ENCODE data around the gene ARHGEF12. TPM values are rescaled to one million over a fixed set of nuclear protein-coding genes. Genes with fewer than 3 reads are reported as not detected.
A peak's percentile ranks its signal among the peaks of the same experiment; 100 is the strongest.

Gene ARHGEF12
- total RNA-seq, 2 experiments from 2014 or later, result 15.4 to 16.5 TPM

DNA sequence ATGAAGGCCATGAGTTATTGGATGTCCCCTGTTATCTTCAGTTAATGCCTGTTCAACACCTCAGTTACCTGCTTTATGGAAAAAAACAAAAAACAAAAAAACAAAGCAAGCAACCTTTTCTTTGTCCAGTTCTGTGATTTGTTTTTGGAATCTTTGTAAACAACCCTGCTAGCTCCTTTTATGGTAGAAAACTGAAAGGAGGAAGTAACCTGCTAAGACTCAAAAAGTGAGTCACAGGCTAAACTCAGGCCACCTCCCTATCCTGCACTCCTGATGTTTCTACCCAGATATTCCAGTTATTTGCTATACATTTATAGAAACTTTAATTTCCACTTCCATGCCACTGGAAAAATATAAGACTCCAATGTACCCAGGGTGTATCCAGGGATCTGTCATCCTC, 31.7 kb upstream of the ARHGEF12 start:
- Mint-ChIP-seq H3K4me3 (no peak overlapping the region), H3K36me3 (ENCODE audit: low read depth) (no peaks in the 10 kb centered on the region), H3K4me1 (ENCODE audit: low read depth) (no peaks in the 10 kb centered on the region), H3K9me3 (no peaks in the 10 kb centered on the region), H3K27me3 (ENCODE audit: low read depth) (peaks cover 11% of the 10 kb centered on the region), H3K27ac (no peak overlapping the region)
- no peak for DNase-seq
- CTCF ChIA-PET, result interaction anchor here (9.1 kb wide), 1 partner anchor 70 kb away, joined by 188 read pairs; the partner anchor contains the start of gene POU2F3
- intact Hi-C loops (cut with micrococcal nuclease), result no loop called here

DNA sequence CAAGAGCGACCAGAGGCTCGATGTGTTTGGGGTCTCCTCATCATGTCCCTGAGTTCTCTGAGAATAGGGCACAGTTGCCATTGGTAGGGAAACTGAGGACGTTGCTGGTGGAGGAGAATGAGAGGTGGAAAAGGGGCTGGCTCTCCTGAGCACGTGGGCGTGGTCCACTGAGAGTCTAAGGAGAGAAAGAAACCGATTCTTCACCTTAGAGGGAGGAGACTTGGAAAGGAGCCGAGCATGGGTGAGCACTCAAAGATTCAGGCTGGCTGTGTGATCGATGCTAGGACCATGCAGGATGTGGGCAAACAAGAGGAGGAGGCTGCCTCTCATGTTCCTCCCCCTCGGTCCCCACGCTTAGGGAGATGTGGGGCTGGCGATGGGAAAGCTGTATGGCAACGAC, 30.9 kb upstream of the ARHGEF12 start:
- Mint-ChIP-seq H3K27ac (no peak overlapping the region), H3K4me3 (no peak overlapping the region), H3K27me3 (ENCODE audit: low read depth) (peaks cover 9% of the 10 kb centered on the region), H3K36me3 (ENCODE audit: low read depth) (no peaks in the 10 kb centered on the region), H3K9me3 (no peaks in the 10 kb centered on the region), H3K4me1 (ENCODE audit: low read depth) (no peaks in the 10 kb centered on the region)
- intact Hi-C loops (cut with micrococcal nuclease), result no loop called here
- CTCF ChIA-PET, result no interaction called here
- no peak for DNase-seq

DNA sequence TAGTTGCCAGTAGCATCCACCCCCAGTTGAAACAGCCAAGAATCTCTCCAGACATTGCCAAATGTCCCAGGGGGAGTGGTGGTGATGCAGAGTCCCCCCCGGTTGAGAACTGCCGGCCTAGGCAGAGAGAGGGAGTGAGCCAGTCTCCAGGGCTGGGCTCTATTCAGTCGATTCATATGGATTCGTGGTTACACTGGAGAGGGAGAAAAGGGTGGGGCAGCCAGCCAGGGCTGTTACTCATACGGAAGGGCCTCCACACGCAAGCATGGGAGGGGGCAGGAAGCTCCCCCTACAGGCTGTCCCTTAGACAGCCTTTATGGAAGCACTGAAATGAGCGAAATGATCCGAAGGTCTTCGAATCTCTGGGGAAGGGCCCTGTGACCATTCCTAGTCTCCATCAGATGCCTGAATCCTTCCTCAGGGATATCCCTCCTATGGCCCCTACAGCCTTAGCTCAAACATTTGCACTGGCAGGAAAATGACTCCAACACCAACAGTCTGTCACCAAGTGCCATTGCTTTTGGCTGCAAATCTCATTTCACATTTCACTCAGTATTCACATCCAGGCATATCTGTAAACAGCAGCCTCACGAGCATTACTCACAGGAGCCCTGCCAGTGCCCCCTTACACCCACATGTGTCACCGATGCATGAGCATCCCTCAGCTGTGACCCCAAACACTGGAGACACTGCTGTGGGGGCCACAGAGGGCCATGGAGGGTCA, 29.5 kb upstream of the ARHGEF12 start:
- no peak overlapping the region for H3K27ac Mint-ChIP-seq
- no peak overlapping the region for H3K4me3 Mint-ChIP-seq
- H3K4me1 Mint-ChIP-seq (ENCODE audit: low read depth), result no peaks in the 10 kb centered on the region
- H3K9me3 Mint-ChIP-seq, result no peaks in the 10 kb centered on the region
- peaks cover 6% of the 10 kb centered on the region for H3K27me3 Mint-ChIP-seq (ENCODE audit: low read depth)
- H3K36me3 Mint-ChIP-seq (ENCODE audit: low read depth), result no peaks in the 10 kb centered on the region
- CTCF ChIA-PET, result no interaction called here
- intact Hi-C loops (cut with micrococcal nuclease), result no loop called here
- no peak for DNase-seq

DNA sequence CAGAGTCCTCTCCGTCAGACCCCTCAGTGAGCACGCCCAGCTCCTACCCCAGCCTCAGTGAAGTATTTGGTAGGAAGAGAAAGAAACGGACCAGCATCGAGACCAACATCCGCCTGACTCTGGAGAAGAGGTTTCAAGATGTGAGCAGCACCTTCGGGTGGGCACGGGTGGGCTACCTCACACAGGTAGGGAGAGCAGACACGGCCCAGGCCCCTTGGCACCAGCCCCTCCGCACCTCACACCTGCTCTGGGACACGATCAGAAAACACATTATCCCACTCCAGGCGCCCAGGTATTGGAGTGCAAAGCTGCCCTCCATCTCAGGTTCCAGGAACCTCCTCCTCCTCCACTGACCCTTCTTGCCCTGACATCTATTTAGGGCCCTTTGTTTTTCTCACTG, 28.7 kb upstream of the ARHGEF12 start:
- CTCF ChIA-PET, result no interaction called here
- H3K9me3 Mint-ChIP-seq, result no peaks in the 10 kb centered on the region
- H3K4me1 Mint-ChIP-seq (ENCODE audit: low read depth), result no peaks in the 10 kb centered on the region
- no peaks in the 10 kb centered on the region for H3K36me3 Mint-ChIP-seq (ENCODE audit: low read depth)
- no peak overlapping the region for H3K27ac Mint-ChIP-seq
- no peak for DNase-seq
- intact Hi-C loops (cut with micrococcal nuclease), result no loop called here
- H3K4me3 Mint-ChIP-seq, result no peak overlapping the region
- peaks cover 6% of the 10 kb centered on the region for H3K27me3 Mint-ChIP-seq (ENCODE audit: low read depth)

DNA sequence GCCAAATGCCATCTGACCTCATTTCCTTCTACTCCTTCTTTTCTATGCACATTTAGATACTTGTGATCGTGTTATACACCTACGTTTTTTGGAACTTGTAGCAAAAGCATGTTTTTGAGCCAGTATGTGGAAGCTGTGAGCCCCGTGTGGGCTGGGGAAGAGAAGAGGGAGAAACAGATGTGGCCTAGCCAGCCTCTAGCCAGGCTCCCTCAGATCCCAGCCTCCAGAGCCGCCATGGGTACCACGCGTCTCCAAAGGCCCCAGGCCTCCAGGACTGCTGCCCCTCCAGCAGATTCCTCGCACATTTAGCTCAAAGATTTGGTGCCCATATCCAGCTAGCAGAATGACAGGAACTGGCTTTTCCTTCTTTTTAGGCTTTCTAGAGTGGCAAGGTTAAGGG, 28.1 kb upstream of the ARHGEF12 start:
- H3K4me1 Mint-ChIP-seq (ENCODE audit: low read depth), result no peaks in the 10 kb centered on the region

DNA sequence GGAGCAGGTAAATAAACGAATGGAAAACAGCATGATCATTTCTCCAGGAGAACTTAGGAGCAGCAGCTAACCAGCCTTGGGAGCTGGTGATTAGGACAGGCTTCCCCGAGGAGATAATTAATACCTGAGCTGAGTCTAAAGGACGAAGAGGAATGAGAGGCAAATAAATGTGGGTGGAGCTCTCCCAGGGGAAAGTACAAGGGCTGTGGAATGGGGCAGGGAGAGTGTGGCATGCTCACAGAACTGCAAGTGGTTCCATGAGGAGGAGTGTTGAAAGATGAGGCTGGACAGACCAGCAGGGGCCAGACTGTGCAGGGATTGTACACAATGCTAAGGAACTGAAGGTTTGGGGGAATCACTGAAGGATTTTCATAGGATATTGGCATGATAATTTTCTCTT, 25.3 kb upstream of the ARHGEF12 start:
- CTCF ChIA-PET, result interaction anchor here (0.6 kb wide), 1 partner anchor 44 kb away, joined by 6 read pairs; no protein-coding TSS in a partner anchor

More for the DNA sequence above, 28.1 kb upstream of the ARHGEF12 start:
- no peak for DNase-seq
- H3K27ac Mint-ChIP-seq, result no peak overlapping the region
- CTCF ChIA-PET, result no interaction called here
- H3K27me3 Mint-ChIP-seq (ENCODE audit: low read depth), result peaks cover 9% of the 10 kb centered on the region
- H3K4me3 Mint-ChIP-seq, result no peak overlapping the region
- no peaks in the 10 kb centered on the region for H3K9me3 Mint-ChIP-seq
- intact Hi-C loops (cut with micrococcal nuclease), result no loop called here
- H3K36me3 Mint-ChIP-seq (ENCODE audit: low read depth), result no peaks in the 10 kb centered on the region

DNA sequence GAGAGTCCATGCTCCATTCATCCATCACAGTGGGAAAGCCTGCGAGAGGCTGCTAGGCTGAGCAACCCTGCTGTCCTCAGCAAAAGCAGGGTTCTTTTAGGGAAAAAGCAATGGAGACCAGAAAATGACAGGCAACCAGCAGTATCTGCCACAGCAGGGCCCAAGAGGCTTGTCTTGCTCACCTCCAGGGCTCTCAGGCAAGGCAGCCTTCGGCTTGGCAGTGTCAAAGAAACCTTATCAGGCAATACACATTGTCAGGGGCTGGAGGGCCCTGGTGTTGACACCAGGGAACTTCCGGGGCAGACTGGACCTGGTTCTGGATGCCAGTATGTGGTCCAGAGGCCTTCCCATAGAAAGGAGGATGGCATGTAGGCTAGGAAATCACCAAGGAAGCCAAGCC, 21.4 kb upstream of the ARHGEF12 start:
- H3K36me3 Mint-ChIP-seq (ENCODE audit: low read depth), result no peaks in the 10 kb centered on the region
- no peaks in the 10 kb centered on the region for H3K9me3 Mint-ChIP-seq
- peaks cover 10% of the 10 kb centered on the region for H3K27me3 Mint-ChIP-seq (ENCODE audit: low read depth)
- H3K4me1 Mint-ChIP-seq (ENCODE audit: low read depth), result no peaks in the 10 kb centered on the region
- intact Hi-C loops (cut with micrococcal nuclease), result no loop called here
- no peak overlapping the region for H3K4me3 Mint-ChIP-seq
- CTCF ChIA-PET, result interaction anchor here (0.8 to 0.9 kb wide), 2 partner anchors 10 to 14 kb away, joined by 3 to 4 read pairs; no protein-coding TSS in a partner anchor
- H3K27ac Mint-ChIP-seq, result no peak overlapping the region
- DNase-seq, result no peak

More for the DNA sequence above, 25.3 kb upstream of the ARHGEF12 start:
- H3K36me3 Mint-ChIP-seq (ENCODE audit: low read depth), result no peaks in the 10 kb centered on the region
- no peaks in the 10 kb centered on the region for H3K4me1 Mint-ChIP-seq (ENCODE audit: low read depth)
- no peaks in the 10 kb centered on the region for H3K9me3 Mint-ChIP-seq
- intact Hi-C loops (cut with micrococcal nuclease), result no loop called here
- no peak overlapping the region for H3K4me3 Mint-ChIP-seq
- peaks cover 4% of the 10 kb centered on the region for H3K27me3 Mint-ChIP-seq (ENCODE audit: low read depth)
- no peak for DNase-seq
- no peak overlapping the region for H3K27ac Mint-ChIP-seq

DNA sequence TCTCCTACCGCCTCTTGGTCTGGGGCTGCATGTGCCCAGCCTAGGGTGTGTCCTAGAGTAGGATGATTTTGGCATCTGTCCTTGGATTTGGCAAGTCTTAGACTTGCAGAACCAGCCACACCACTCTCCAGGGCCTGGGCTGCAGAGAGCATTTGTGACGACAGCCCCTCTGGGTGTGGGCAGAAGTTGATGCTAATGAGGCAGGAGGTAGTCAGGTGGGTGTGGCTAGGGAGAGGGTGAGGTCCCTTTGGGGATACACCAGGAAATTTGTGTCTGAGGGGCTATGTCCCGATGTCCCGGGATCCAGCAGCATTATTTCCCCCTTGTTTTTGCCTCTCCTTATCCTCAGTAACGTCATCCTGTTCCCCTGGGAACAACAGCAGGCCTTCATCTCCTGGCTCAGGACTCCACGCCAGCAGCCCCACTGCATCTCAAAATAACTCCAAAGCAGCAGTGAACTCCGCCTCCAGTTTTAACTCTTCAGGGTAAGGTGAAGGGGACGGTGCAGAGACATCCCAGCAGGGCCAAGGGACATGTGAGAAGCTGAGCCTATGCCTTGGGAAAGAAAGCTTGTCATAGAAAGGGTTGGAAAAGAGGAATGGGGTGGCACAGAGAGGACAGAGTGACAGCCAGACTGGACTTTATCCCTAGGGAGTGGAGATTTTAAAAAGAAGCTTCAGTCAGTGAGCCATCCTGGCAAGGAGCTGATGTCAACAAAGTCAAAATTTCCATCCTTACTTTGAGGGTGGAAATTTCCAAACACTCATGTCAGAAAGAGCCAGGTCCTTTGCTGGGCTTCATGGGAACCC, 19.1 kb upstream of the ARHGEF12 start:
- H3K27me3 Mint-ChIP-seq (ENCODE audit: low read depth), result peaks cover 19% of the 10 kb centered on the region
- no peak overlapping the region for H3K4me3 Mint-ChIP-seq
- DNase-seq, result no peak
- H3K4me1 Mint-ChIP-seq (ENCODE audit: low read depth), result no peaks in the 10 kb centered on the region
- H3K9me3 Mint-ChIP-seq, result no peaks in the 10 kb centered on the region
- CTCF ChIA-PET, result interaction anchor here (1.4 to 2.1 kb wide), 2 partner anchors 14 to 18 kb away, joined by 7 read pairs; no protein-coding TSS in a partner anchor
- H3K27ac Mint-ChIP-seq, result no peak overlapping the region
- H3K36me3 Mint-ChIP-seq (ENCODE audit: low read depth), result no peaks in the 10 kb centered on the region
- intact Hi-C loops (cut with micrococcal nuclease), result no loop called here

DNA sequence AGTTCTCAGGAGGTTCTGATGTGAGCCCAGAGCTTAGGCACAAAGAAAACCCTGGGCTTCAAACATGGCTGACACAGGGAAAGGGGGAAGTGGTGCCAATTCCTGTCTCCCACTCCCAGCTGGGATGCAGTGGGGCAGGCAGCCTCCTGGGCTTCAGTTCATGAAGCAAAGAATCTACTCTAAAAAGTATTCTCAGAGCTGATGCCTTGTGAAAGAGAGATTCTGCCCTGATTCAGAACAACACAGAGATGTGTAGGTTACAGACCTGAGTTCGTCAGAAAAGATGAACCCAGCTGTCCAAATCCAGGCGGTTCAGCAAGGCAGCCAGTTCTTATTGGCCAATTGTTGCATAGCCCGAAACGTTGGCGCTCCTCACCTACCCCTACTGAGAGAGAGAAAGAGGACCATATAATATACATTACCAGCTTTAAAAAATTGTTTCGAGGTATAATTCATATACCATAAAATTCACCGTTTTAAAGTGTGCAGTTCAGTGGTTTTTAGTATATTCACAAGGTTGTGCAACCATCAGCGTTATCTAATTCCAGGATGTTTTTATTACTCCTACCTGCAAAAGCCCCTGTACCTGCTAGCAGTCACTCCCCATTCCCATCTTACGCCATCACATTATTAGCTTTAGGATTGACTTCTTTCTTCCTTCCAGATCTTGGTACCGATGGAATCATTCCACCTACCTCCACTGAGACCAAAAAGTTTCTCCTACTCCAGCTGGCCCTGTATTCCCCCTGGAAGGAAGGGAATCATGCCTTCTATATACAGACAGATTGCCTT, 18.3 kb upstream of the ARHGEF12 start:
- Mint-ChIP-seq H3K27me3 (ENCODE audit: low read depth) (peaks cover 15% of the 10 kb centered on the region), H3K4me3 (no peak overlapping the region), H3K27ac (no peak overlapping the region), H3K4me1 (ENCODE audit: low read depth) (no peaks in the 10 kb centered on the region), H3K36me3 (ENCODE audit: low read depth) (no peaks in the 10 kb centered on the region), H3K9me3 (no peaks in the 10 kb centered on the region)
- CTCF ChIA-PET, result interaction anchor here (1.4 to 2.1 kb wide), 2 partner anchors 15 to 17 kb away, joined by 7 read pairs; no protein-coding TSS in a partner anchor
- no peak for DNase-seq
- intact Hi-C loops (cut with micrococcal nuclease), result no loop called here

DNA sequence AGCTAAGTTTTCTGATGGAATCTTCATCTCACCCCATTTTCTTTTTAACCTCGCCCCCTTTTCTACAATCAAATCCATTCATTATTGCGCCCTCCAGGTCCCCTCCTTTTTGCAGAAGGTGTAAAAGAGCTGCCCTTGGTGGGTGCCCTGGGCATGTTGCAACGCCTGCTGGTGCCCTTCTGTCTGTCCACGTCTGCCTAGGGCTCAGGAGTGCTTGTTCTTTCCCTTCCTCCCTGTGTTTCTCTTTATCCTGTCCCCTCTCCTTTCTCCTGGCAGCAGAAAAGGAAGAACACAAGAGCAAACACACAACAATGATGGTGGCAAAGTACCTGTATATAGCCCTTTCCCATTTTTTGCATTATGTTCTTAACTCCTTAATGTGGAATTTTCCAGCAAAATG, 17.3 kb upstream of the ARHGEF12 start:
- H3K27ac Mint-ChIP-seq, result no peak overlapping the region
- peaks cover 24% of the 10 kb centered on the region for H3K27me3 Mint-ChIP-seq (ENCODE audit: low read depth)
- CTCF ChIA-PET, result interaction anchor here (2.1 kb wide), 1 partner anchor 16 kb away, joined by 7 read pairs; no protein-coding TSS in a partner anchor
- intact Hi-C loops (cut with micrococcal nuclease), result no loop called here
- no peaks in the 10 kb centered on the region for H3K9me3 Mint-ChIP-seq
- no peak for DNase-seq
- H3K4me3 Mint-ChIP-seq, result no peak overlapping the region
- H3K4me1 Mint-ChIP-seq (ENCODE audit: low read depth), result no peaks in the 10 kb centered on the region
- no peaks in the 10 kb centered on the region for H3K36me3 Mint-ChIP-seq (ENCODE audit: low read depth)

DNA sequence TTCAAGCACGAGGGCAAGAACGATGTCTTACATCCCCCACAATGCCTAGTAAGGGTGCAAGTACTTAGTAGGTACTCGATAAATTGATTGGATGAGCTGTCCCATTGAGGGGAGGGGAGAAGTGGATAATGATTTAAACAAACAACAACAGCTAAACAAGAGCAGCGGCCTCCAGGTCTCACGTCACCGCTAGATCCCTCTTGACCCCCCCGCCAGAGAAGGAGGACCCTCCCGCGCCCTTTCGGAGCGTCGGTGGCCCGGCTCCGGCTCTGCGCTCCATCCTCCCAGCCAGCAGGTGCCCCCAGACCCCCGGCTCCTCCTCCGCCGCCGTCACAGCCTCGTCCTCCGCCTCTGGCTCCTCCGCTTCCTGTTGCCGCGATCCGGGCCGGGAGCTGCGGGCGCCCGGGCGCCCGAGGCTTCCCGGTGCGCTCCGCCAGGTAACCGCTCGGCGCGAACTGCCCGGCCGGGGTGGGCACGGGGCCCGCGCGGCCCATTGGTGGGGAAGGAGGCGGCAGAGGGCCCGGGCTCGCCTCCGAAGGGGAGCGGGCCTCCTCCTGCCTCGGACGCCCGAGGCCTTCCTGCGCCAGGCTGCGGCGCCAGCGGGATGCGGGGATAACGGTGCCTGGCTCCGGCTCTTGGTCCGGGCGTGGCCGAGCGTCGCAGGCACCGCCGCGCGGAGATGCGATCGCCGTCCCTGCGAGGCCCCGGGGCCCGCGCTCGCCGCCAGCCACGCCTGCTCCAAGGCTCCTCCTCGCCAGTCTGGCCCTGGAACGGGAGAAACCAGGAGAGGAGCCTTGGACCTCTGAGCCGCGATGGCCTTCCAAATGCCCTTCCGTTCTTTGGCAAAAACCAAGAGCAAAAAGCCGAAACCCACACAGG, 11.0 kb upstream of the ARHGEF12 start, which contains the start of gene TLCD5:
TLCD5 (plus strand) TSS at position 368 of the 879 bp plus-strand sequence. CDS start 2,143 bp downstream, outside the sequence.
- Mint-ChIP-seq H3K4me3 (peak within 1 kb of the TSS; percentile 72), H3K36me3 (ENCODE audit: low read depth) (no peaks in the 10 kb centered on the region), H3K4me1 (ENCODE audit: low read depth) (peaks cover 13% of the 10 kb centered on the region), H3K27me3 (ENCODE audit: low read depth) (peaks cover 51% of the 10 kb centered on the region), H3K27ac (no peak within 1 kb of the TSS), H3K9me3 (no peaks in the 10 kb centered on the region)
- intact Hi-C loops (cut with micrococcal nuclease), result loop anchor here (1.0 kb wide), 1 partner anchor 10 kb away; no protein-coding TSS in a partner anchor
- CTCF ChIA-PET, result interaction anchor here (0.7 kb wide), 1 partner anchor 10 kb away, joined by 3 read pairs; no protein-coding TSS in a partner anchor
- DNase-seq, result peak; percentile 69

Measured in activated naive CD4-positive, alpha-beta T cell treated with anti-CD3 and anti-CD28 coated beads for 36 hours (primary cell).